Transverse colon (tissue), 4 donors: ENCODE results near the gene CBX5. TPM values are rescaled to one million over a fixed set of nuclear protein-coding genes. Genes with fewer than 3 reads are reported as not detected.

Experiments
- DNase-seq: peaks from one replicate; pipeline ENCODE4 v3.0.0-alpha.2; 2019
- H3K27ac ChIP-seq, 4 donors: fragments of 200-600 bp; sonication (generic); 2 replicates each; pipeline ENCODE4 v1.5.1; 2016 to 2018; ENCODE audit warnings: inconsistent platforms in 4 of 4
- H3K27me3 ChIP-seq: fragments of 200-600 bp; sonication (generic); 2 replicates; pipeline ENCODE4 v1.5.1; 2017; ENCODE audit warnings: inconsistent platforms
- H3K36me3 ChIP-seq, 4 donors: fragments of 200-600 bp; sonication (generic); 2 replicates each; pipeline ENCODE4 v1.5.1; 2017 to 2019; ENCODE audit warnings: inconsistent platforms in 4 of 4
- H3K4me1 ChIP-seq, 4 donors: fragments of 200-600 bp; sonication (generic); 2 replicates each; pipeline ENCODE4 v1.5.1; 2017 to 2020; ENCODE audit warnings: inconsistent platforms in 4 of 4
- H3K4me3 ChIP-seq, 4 donors: fragments of 200-600 bp; sonication (generic); 1 replicate in 1 of 4; 2 replicates in 3 of 4; pipeline versions ENCODE4 v1.5.1 to v1.6.1; 2017 to 2019; ENCODE audit warnings: inconsistent platforms in 4 of 4
- H3K9me3 ChIP-seq, 2 donors: fragments of 200-600 bp; sonication (generic); 2 replicates each; pipeline ENCODE4 v1.5.1; 2017 to 2019; ENCODE audit warnings: inconsistent platforms in 2 of 2
- CTCF ChIP-seq, 5 experiments: fragments of 200-600 bp in 3 of 5; fragments of 450-650 bp in 2 of 5; sonication (generic) in 3 of 5; IDR thresholded peaks; 1 replicate in 2 of 5; 2 replicates in 3 of 5; pipeline ENCODE4 v1.5.1; 2016 to 2017; ENCODE audit warnings: antibody characterized with exemption in 5 of 5, inconsistent platforms in 3 of 5, mild to moderate bottlenecking in 2 of 5, moderate library complexity in 1 of 5
- EP300 ChIP-seq: sonication (generic); formaldehyde crosslinking; IDR thresholded peaks from one replicate; pipeline ENCODE4 v1.6.1; 2017; ENCODE audit warnings: antibody characterized with exemption, low read depth
- POLR2A ChIP-seq: fragments of 450-650 bp; IDR thresholded peaks from one replicate; pipeline ENCODE4 v1.6.1; 2016; ENCODE audit warnings: antibody characterized with exemption, mild to moderate bottlenecking, moderate library complexity
- POLR2AphosphoS5 ChIP-seq, 3 donors: sonication (generic); formaldehyde crosslinking; IDR thresholded peaks; one replicate each; pipeline ENCODE4 v1.6.1; 2016; ENCODE audit warnings: antibody characterized with exemption in 3 of 3
- WGBS, 2 donors: methylation state at CpG; one replicate each; pipeline ENCODE4 v1.1.5; 2018; ENCODE audit warnings: low coverage in 1 of 2; 5-methylcytosine and 5-hydroxymethylcytosine counted together
- in situ Hi-C, 4 donors: fragments of 200-750 bp; cut with MboI; loops; one replicate each; pipeline versions ENCODE4 v1.15.0 to v1.15.1; 2017; ENCODE audit warnings: low sequenced_read_pairs in 3 of 4, low pct_ligation_motif_present in 1 of 4, low pct_unique_long_range_greater_than_20kb in 1 of 4
- intact Hi-C: fragments of 100-400 bp; cut with DNase I; formaldehyde crosslinking; loops from one replicate; pipeline ENCODE4 v1.15.1; 2023; ENCODE audit warnings: low total_unique reads
- total RNA-seq, 4 donors: library from RNA; depleted of rRNA; stranded (reverse); fragments of >200 nt; gene quantifications; one replicate each; pipeline ENCODE4 v1.1.0, GENCODE V29; 2016

Gene CBX5
- total RNA-seq, 4 donors from 2014 or later = 18.9 to 28.8 (median 22.8) TPM

- in situ Hi-C loops (loop anchor here in 1 of 4 donors (25.0 kb wide), 1 partner anchor 420 kb away; no protein-coding TSS in a partner anchor), intact Hi-C loops (loop anchor here (5.0 kb wide), 1 partner anchor 200 kb away; the partner anchor contains the start of gene HOXC8)
- Histone ChIP-seq H3K36me3 (no peaks in the 10 kb centered on the region), H3K4me1 (no peaks in the 10 kb centered on the region), H3K4me3 (no peak overlapping the region), H3K27ac (no peak overlapping the region), H3K9me3 (no peaks in the 10 kb centered on the region), H3K27me3 (peaks cover 94% of the 10 kb centered on the region)
- peak; percentile 78 for DNase-seq
- 23 to 50% methylated on average over 2 to 16 of the region's 16 CpGs for WGBS, 2 donors
- no peak for TF ChIP-seq POLR2A
- no peak for TF ChIP-seq POLR2AphosphoS5 (IDR thresholded peaks at IDR 0.05)
- no peak for TF ChIP-seq EP300
- peak; percentile 82 to 92 (median 89) for TF ChIP-seq CTCF (IDR thresholded peaks at IDR 0.05)
These were observed 72.2 kb downstream of the CBX5 start for GRCh38 chr12:54207539-54208294.

- peaks cover 94% of the 10 kb centered on the region for H3K27me3 ChIP-seq
- H3K27ac ChIP-seq = no peak overlapping the region
- no peaks in the 10 kb centered on the region for H3K9me3 ChIP-seq
- TF ChIP-seq EP300 (no peak), POLR2AphosphoS5 (IDR thresholded peaks at IDR 0.05) (no peak), CTCF (IDR thresholded peaks at IDR 0.05) (no peak), POLR2A (no peak)
- in situ Hi-C loops = loop anchor here in 1 of 4 donors (25.0 kb wide), 1 partner anchor 419 kb away; no protein-coding TSS in a partner anchor
- H3K4me3 ChIP-seq = no peak overlapping the region
- no peaks in the 10 kb centered on the region for H3K36me3 ChIP-seq
- no peak for DNase-seq
- intact Hi-C loops = loop anchor here (5.0 kb wide), 1 partner anchor 199 kb away; the partner anchor contains the start of gene HOXC8
- H3K4me1 ChIP-seq = no peaks in the 10 kb centered on the region
- WGBS, 2 donors = 62 to 67% methylated on average over 1 of the region's 1 CpG
These were observed 73.1 kb downstream of the CBX5 start for GRCh38 chr12:54206791-54207190.

- no peak for TF ChIP-seq POLR2A
- TF ChIP-seq EP300 = no peak
- TF ChIP-seq CTCF (IDR thresholded peaks at IDR 0.05) = no peak
- TF ChIP-seq POLR2AphosphoS5 (IDR thresholded peaks at IDR 0.05) = no peak
- WGBS, 2 donors = 78 to 79% methylated on average over 7 of the region's 7 CpGs
- Histone ChIP-seq H3K27ac (no peak overlapping the region), H3K4me1 (no peaks in the 10 kb centered on the region), H3K27me3 (peaks cover 94% of the 10 kb centered on the region), H3K9me3 (no peaks in the 10 kb centered on the region), H3K4me3 (no peak overlapping the region), H3K36me3 (no peaks in the 10 kb centered on the region)
- intact Hi-C loops (no loop called here), in situ Hi-C loops (loop anchor here in 2 of 4 donors (5.0 to 25.0 kb wide), 2 partner anchors 197 to 417 kb away; partner anchors contain the start of gene HOXC8 (in 1 of the 2))
- DNase-seq = no peak
These were observed 75.6 kb downstream of the CBX5 start for GRCh38 chr12:54204316-54204715.

- WGBS, 2 donors = 19 to 71% methylated on average over 1 to 8 of the region's 8 CpGs
- intact Hi-C loops (no loop called here), in situ Hi-C loops (loop anchor here in 2 of 4 donors (5.0 to 25.0 kb wide), 2 partner anchors 194 to 414 kb away; partner anchors contain the start of gene HOXC8 (in 1 of the 2))
- no peak overlapping the region for H3K4me3 ChIP-seq
- H3K4me1 ChIP-seq = no peaks in the 10 kb centered on the region
- peak; percentile 68 for DNase-seq
- H3K27ac ChIP-seq = no peak overlapping the region
- H3K9me3 ChIP-seq = no peaks in the 10 kb centered on the region
- H3K36me3 ChIP-seq = no peaks in the 10 kb centered on the region
- TF ChIP-seq POLR2A (no peak), POLR2AphosphoS5 (IDR thresholded peaks at IDR 0.05) (no peak), CTCF (IDR thresholded peaks at IDR 0.05) (peak; percentile 96 to 98 (median 97))
- H3K27me3 ChIP-seq = peaks cover 100% of the 10 kb centered on the region
These were observed 78.7 kb downstream of the CBX5 start for GRCh38 chr12:54201001-54201794.
